GM18870 (cell line): ENCODE data around the gene PTPRK.
A peak's percentile ranks its signal among the peaks of the same experiment; 100 is the strongest.
"Not testable (repeated sequence)": the region's sequence is repeated elsewhere in the genome, so short reads cannot be mapped to it uniquely, and the experiment has no call there.

Experiments used
- ATAC-seq: cut with Tn5 transposase; IDR thresholded peaks from one replicate; pipeline ENCODE4 v1.9.1; 2021; ENCODE audit warnings: moderate library complexity; ENCODE audit not compliant: unreplicated experiment

The PTPRK gene

DNA sequence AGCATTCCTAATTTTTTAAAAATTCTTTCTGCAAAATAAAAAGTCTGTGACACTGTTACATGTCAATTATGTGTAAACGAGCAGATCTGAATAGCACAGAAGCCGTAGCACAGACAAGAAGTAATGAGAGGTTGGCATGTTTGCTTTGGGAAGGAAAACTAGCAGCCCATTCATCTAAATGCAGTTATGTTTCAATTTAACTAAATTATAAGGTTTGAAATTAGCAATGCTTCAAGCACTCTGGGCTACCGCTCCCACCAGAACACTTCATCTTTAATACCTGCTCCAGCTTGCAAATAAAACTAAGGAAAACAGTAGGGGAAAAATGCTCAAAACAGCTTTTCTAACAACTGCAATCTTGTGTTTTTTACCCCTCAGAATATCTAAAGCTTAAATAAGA is 73.9 kb downstream of the PTPRK start:
- no peak for ATAC-seq

DNA sequence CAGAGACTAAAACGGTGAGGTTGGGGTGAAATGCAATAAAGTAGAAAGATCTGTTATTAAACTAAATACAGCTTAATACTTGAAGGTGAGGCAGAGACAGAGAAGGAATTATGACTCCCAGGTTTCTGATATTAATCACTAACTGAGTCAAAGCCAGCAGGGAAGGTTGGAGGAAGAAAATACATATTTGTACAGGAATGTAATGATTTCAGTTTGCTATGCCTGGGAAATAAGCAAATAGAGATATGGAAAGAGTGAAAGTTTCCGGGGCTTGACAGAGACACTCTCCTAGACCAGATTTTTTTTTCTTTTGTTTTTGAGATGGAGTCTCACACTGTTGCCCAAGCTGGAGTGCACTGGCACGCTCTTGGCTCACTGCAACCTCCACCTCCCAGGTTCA is 76.8 kb downstream of the PTPRK start:
- ATAC-seq = no peak

DNA sequence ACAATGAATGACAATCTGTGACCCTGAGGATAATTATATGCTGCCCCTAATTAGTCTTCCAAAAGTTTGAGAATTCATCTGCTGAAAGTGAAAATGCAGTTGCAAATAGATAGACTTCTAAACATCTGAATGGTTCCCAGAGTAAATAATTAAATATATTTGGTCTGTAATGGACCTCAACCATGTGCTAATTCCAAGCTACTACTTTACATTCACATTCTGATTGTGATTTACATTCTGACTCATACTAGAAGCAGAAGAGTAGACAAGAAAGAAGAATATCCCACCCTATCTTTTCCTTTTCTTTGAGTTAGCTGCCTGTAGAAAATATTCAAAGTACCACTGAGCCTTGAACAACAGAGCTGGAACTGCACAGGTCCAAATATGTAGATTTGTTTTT is 80.8 kb downstream of the PTPRK start:
- no peak for ATAC-seq

DNA sequence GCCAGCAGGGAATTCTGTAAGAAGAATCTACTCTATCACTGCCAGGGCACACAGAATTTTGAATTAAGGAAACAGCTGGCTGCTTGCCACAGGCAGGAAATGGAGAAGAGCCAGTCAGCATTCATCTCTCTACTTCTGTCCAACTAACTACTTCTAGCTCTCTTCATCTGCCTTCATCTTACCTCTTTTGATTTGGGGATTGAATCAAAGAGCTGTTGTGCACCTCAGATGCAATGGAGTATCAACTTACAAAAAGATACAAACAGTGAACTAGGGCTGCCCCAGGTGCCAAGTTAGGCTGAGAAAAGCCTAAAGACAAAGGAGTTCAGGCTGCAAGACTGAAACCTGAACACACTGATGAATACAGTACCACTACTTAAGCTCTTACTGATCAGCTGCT is 82.0 kb downstream of the PTPRK start:
- ATAC-seq = no peak

DNA sequence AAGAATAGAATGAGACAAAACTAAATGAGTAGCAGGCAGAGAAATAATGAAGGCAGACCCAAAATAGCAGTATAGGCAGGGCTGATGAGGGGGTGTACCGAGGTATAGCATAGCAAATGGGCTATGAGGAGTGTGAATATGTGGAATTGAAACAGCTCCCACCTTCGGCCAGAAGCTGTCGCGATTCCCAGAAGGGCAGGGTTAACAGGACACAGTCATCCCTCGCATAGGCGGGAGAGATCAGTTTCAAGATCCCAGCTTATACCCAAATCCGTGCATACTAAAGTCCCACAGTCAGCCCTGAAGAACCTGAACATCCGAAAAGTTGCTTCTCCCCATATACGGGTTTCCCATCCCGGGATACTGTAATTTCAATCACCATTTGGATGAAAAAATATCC is 82.7 kb downstream of the PTPRK start:
- ATAC-seq = no peak

DNA sequence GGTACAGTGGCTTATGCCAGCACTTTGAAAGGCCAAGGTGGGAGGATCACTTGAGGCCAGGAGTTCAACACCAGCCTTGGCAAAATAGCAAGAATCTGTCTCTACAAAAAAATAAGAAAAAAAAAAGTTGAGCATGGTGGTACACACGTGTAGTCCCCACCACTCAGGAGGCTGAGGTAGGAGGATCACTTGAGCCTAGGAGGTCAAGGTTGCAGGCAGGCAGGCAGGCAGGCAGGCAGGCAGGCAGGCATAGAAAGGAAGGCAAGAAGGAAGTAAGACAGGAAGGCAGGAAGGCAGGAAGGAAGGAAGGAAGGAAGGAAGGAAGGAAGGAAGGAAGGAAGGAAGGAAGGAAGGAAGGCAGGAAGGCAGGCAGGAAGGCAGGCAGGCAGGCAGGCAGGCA is 85.6 kb downstream of the PTPRK start:
- not testable (repeated sequence) for ATAC-seq

DNA sequence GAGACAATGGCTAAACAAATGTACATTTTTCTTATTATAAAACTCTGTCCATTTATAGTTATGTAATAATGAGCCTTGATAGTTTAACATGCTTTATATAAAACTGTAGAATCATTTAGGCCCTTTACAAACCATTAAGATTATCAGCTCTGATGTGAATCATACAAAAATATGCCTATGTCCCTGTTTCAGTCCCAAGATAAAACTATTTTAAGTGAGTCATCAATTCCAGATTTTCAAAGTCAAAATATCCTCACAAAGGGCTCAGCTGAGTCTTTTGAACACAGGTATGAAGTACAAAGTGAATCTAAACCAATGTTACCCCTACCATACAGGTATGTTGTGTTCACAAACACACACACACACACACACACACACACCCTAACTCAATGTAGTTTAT is 88.0 kb downstream of the PTPRK start:
- ATAC-seq = no peak

DNA sequence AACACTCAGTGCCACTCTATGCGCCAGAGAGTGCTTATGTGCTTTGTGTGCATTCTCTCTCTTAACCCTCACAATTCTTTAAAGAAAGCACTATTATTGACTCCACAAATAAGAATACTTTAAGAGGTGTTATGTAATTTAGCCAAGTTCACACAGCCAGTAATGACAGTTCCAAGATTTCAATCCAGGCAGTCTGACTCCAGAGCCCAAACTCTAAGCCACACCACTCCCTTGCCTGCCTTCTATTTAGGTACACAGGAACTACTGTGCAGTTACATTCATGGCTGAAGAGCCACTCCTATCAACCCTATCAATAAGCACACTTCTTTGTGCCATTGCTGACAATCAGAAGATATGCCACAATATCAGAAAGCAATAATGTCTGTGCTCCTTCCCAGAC is 93.3 kb downstream of the PTPRK start:
- ATAC-seq = no peak

DNA sequence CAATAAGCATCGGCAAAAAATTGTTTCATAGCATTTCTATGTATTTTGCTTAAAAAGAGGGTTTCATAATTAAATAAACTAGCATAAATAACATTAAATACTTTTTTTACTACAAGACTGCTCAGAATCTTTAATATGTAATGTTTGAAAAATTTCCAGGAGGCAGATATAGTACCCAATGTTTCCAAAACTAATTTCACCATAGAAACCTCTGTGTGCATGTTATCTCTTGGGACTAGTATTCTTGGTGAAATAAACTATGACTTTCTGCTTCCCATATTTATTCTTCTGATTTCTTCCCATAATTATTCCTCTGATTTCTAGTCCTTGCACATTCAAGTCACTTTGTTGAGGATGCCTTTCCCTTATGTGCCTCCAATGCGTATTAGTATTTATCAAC is 94.5 kb downstream of the PTPRK start:
- ATAC-seq = no peak

DNA sequence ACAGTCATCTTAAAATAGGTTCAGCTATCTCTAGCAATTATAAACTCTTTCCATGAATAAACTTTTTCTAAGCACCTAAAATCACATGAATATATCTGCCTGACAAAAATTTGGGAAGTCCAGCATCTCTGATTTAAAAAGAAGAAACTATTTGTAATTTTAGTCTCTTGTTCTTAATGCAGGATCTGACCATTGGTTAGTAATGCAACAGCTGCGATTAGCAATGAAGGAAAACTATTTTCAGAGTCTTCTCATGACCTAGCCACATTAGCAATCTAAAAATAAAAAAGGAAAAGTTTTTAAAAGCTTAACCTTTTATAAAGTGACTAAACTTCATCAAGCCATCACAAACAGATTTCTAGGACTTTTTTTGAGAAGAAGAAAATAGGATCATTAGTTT is 97.5 kb downstream of the PTPRK start:
- ATAC-seq = no peak

DNA sequence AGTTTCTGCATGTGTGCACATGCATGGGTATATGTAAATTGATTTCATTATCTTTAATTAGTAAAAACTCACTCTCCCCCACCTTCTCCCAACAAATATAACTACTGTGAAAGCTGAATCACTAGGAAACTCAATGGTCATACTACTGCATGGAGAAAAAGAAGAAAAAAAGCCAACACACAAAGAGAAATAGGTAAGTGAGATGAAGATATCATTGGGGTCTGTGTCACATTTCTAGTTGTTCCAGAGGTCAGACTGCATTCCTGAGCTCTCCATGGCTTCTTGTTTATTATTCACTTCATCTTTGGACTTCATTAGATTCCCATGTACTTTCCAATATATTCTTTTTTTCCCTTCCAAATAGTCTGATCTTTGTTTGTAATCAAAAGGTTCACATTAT is 98.2 kb downstream of the PTPRK start:
- ATAC-seq = no peak

DNA sequence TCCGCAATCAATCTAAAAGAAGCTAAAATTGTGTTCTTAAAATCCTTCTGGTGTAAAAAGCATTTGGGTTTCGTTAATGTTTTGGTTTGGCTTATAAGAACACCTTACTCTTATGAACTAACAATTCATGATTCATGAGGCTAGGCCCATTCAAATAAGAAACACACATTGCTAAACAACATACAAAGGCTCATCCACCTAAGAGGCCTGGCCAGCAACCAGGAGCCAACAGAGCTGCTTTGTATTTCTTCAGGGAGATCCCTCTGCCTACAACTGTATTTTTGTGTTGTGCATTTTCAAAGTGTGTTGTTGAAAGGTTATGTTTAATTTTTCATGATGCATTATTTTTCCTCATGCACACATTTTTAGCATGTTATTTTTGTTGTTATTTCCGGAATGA is 98.6 kb downstream of the PTPRK start:
- no peak for ATAC-seq

DNA sequence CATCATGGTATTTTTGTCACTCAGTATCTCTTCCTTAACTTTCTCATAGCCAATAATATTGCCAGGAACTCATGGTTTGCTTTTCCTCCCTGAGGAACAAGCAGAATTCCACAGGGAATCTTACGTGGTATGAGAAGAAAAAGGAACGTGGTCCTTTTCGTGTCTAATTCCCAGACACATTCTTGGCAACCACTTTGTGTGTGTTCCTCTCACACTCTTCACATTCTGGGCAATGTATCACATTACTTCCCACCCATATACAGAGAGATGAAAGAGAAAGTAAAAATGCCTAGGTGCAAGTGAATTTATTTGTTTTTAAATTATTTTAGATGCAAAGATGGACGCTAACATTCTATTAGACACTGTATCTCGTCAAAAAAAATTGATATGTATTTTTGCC is 102.7 kb downstream of the PTPRK start:
- no peak for ATAC-seq

DNA sequence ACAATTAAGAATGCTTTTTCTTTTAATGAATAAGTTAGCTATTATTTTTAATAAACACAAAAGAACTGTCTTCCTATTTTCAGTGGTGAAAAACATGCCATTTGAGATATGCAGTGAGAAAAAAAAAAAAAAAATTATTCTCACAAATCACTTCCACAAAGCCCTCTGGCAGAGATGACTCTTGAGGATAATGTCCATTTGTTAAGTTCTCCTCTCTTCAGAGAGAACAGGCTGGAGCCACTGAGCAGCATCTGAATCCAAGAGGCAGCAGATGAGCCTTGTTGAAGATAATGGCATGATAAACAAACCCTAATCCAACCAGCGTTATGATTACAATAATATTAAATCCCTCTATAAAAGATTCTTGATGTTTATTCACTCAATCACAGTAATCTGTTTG is 105.0 kb downstream of the PTPRK start:
- no peak for ATAC-seq

DNA sequence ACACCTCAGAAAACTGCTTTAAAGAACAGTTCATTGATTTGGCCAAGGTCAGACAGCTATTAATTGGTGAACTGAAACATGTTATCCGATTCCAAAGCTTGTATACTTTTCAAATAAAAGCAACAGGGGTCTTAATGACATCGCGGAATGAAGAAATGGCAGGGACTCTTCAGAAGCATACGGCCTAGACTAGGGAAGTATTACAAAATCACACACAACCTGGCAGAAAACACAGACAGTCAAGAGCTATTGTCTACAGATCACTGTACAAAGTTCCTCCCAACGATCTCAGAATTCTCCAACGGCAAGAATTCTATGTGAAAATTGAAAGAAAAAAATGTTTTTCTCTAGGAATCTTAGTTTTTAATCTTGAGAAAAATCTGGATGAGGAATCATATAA is 105.5 kb downstream of the PTPRK start:
- ATAC-seq = no peak

DNA sequence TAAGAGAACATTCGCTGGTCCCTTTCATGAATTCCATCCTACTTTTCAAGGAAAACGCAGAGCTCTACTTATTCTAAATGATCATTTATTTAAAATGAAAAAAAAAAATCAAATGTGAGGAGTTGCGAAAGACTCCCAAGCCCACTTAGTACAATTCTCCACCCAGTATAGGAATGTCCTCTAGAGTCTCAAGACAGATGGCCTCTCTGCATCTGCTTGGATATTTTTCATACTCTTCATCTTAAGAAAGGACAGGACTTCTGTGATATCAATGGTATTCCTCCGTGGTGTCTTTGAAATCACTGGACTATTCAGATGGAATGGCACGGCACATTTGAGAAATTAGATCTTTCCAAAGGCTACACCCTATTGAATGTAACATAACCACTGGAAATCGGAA is 107.1 kb downstream of the PTPRK start:
- no peak for ATAC-seq

DNA sequence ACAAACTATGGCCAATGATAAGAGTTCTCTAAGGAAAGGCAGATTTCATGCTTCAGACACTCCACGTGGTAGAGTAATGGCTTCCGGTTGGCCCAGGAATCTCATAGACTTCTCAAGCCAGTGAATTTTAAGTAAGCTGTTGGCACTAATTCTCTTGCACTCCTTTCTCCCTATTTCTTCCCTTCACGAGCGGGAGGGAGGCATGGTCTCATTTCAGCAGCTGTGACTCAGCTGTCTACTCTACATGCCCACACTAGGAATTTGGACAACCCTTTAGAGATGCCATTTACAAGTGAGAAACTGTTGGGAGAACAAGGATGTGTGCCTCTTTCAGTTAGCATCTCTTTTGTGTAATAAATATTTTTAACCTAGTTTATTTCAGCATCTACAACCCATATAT is 107.7 kb downstream of the PTPRK start:
- no peak for ATAC-seq

DNA sequence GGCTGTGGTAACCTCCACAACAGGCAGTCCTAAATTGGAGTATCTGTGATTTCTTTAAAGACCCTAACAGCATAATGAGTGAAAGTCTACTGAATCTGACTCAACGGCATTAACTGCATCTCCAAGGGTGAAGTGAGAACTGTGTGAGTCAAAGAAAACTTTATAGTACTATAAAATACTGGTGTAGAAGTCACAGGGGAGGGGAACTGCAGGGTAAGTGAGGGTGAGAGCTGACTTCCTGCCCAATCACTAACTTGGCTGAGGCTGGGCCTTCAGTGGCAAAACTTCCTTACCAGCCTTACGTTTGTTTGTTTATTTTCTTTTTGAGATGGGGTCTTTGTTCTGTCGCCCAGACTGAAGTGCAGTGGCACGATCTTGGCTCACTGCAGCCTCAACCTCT is 109.8 kb downstream of the PTPRK start:
- ATAC-seq = no peak

DNA sequence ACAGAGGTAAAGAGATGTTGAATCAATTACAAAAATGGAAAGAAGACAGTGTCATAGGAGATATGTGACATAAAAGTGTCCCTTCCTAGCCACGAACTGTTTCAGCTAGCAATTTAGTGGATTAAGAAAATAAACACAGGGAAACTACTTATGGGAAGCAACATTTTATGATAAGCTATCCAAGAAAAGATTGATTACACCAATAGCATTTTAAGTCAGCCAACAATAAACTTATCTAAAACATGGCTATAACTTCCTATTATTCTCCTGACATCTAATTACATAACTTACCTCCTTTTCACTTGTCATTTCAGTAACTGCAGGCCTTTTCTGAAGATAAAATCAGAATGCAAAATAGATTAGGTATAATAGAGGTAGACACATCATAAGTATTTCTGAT is 111.4 kb downstream of the PTPRK start:
- ATAC-seq = no peak

DNA sequence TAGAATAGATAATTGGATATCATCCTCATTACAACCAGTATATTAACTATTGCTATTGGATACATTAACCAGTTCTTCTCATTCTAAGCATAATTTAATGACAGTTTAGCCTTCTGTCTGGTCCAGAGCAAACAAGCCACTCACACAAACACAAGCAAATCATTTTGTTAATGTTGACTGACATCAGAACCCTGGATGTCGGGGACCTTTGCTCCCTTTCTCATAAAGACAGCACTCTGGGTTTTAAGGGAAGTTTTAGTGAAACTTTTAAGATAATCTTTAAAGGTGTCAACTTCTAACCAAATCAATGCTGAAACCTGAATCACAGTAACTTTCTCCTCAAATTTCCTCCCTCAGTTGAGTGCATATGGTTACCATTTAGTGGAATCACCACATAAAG is 113.9 kb downstream of the PTPRK start:
- no peak for ATAC-seq

DNA sequence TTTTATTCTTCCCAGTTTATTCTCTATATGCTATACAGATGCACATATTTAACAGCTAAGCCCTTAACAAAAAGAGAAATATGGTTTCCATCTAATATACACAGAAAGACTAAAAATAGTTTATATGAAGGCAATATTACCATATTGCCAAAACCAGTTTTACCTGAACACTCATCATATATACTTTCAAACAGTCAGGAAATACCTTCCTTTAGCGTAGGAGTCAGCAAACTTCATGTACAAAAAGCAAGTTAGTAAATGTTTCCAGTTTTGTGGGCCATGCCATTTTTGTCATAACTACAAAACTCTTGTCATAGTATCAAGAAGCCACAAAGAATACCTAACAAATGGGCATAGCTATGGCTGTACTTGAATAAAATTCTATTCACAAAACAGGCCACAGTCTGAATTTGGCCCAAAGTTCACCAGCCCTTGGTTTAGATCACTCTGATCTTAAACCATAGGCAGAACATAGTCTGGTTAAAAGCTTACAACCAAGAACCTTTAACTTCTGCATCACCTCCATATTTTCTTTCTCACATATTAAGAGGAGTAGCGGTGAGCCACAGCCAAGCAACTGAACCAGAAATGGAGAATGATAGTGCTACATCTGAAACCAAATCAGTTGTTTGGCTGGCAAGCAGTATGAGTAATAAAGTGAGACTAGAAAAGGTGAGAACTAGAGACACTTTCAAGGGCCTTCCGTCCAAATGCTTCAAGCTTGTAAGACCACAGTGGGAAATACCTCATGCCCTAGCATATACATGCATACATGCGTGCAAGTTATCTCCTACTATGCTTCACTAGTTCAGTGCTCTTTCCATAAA is 116.6 kb downstream of the PTPRK start:
- peak; percentile 78 for ATAC-seq

DNA sequence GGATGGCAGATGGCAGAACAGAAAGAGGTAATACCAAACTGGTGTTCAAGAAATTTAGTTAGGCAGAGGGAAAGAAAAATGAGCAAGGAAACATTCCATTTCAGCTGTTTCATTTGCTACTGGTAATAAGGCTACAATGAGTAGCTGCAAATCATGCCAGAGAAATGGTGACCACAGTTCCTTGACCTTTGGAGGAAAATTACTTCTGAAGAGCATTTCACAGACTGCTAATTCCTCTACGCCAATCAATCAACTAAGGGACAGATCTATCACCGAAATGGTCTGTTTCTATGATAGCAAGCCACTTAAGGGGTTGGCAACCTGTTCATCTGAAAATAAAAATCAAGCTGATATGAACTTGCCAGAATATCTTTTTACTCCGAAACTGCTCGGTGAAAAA is 119.5 kb downstream of the PTPRK start:
- no peak for ATAC-seq

DNA sequence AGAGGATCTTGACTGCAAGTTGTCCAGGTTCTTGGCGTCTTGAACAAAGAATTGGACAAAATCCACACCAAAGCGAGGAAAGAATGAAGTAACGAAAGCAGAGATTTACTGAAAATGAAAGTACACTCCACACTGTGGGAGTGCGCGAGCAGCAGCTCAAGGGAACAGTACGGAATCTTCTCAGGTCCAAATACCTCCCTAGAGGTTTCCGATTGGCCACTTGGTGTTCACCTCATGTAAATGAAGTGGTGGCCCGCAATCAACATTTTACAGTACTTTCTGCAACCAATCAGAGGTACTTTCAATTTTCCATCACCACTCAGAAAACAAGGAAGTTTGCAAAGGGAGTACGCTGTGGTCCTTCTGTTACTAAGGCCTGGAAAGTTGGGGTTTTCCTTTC is 122.4 kb downstream of the PTPRK start:
- no peak for ATAC-seq
